ENCODE results near the gene WFIKKN1. TPM values are rescaled to one million over a fixed set of nuclear protein-coding genes. Genes with fewer than 3 reads are reported as not detected.

The WFIKKN1 gene
- total RNA-seq, 1 experiment from 2014 or later: 0.47 TPM

DNA sequence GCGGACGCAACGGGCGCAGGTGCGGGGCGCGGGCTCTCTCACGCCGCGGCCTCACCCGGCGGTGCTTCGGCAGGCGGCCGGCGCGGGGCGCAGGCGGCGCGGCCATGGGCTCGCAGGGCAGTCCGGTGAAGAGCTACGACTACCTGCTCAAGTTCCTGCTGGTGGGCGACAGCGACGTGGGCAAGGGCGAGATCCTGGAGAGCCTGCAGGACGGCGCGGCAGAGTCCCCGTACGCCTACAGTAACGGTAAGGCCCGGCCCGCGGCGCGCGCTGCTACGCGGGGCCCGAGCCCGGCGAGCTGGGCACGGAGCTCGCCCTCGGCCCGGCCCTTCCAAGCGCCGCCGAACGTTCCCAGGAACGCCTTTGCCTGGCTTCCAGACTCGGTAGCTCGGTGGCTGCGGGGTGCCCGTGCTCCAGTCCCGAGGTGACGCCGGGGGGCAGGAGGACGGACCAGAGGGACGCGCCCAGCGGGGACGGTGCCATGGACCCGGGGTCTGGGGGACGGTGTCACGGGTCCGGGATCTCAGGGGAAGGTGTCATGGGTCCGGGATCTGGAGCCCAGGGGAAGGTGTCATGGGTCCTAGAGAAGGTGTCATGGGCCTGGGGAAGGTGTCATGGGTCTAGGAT is 40.5 kb upstream of the WFIKKN1 start:
- Histone ChIP-seq H3K27me3 (ENCODE audit: insufficient read depth, low read length) (no peaks in the 10 kb centered on the region), H3K27ac (ENCODE audit: low read depth, low read length) (peak overlapping the region; percentile 69; the same call in 1 of the 2 replicates), H3K4me2 (ENCODE audit: low read length) (peak overlapping the region; percentile 77), H3K4me3 (replicated peaks in 1 of 2; ENCODE audit: low read depth in 1 of 2, low read length in 2 of 2) (peak overlapping the region; percentile 64 to 69), H4K20me1 (ENCODE audit: insufficient read depth) (no peaks in the 10 kb centered on the region), H3K9me2 (ENCODE audit: insufficient read depth) (no peaks in the 10 kb centered on the region), H3K9me3 (ENCODE audit: control insufficient read depth in 1 of 2, insufficient read depth in 1 of 2, low read depth in 1 of 2, low read length in 2 of 2) (no peaks in the 10 kb centered on the region), H3K9ac (ENCODE audit: low read length) (peak overlapping the region; percentile 69), H3K4me1 (ENCODE audit: control insufficient read depth in 1 of 2, insufficient read depth in 2 of 2, low read length in 2 of 2) (peaks cover 31 to 46% of the 10 kb centered on the region in 2 experiments), H2AFZ (ENCODE audit: low read depth, low read length, poor library complexity, severe bottlenecking) (no peak overlapping the region), H3K79me2 (ENCODE audit: insufficient read depth, low read length) (peaks cover 33% of the 10 kb centered on the region; the same call in 1 of the 2 replicates), H3K36me3 (ENCODE audit: control insufficient read depth in 1 of 2, insufficient read depth in 2 of 2, low read length in 2 of 2) (no peaks in the 10 kb centered on the region)
- no peak for ATAC-seq
- DNase-seq (ENCODE audit: low read depth, low spot score): no peak
- RAD21 ChIA-PET (ENCODE audit: low non-redundant PET in 1 of 2, low total read pairs in 2 of 2, uncharacterized antibody in 2 of 2, unreplicated experiment in 2 of 2): no interaction called here
- TF ChIP-seq ZFX (IDR thresholded peaks at IDR 0.05): peak; percentile 41; the same call in 1 of the 2 replicates
- TF ChIP-seq ELF1 (IDR thresholded peaks at IDR 0.05; ENCODE audit: borderline replicate concordance, low read depth): no peak
- intact Hi-C loops (cut with micrococcal nuclease): loop anchor here (5.0 kb wide), 1 partner anchor 37 kb away; no protein-coding TSS in a partner anchor
- no TSS peak for BruUV-seq (replicated peaks)
- POLR2A ChIA-PET: no interaction called here
- CTCF ChIA-PET: no interaction called here

- no peaks in the 10 kb centered on the region for H3K9me2 ChIP-seq (ENCODE audit: insufficient read depth)
- ATAC-seq (no peak), DNase-seq (ENCODE audit: low read depth, low spot score) (no peak)
- H3K9me3 ChIP-seq (ENCODE audit: control insufficient read depth in 1 of 2, insufficient read depth in 1 of 2, low read depth in 1 of 2, low read length in 2 of 2): no peaks in the 10 kb centered on the region
- TF ChIP-seq FOSL1 (IDR thresholded peaks at IDR 0.05; ENCODE audit: low read depth) (no peak), CBX3 (IDR thresholded peaks at IDR 0.05; ENCODE audit: low read depth) (no peak), POLR2AphosphoS5 (IDR thresholded peaks at IDR 0.05; ENCODE audit: low read depth, low read length) (no peak), TCF7L2 (IDR thresholded peaks at IDR 0.05; ENCODE audit: borderline replicate concordance, extremely low read depth, insufficient read depth, insufficient read length) (no peak), RAD21 (IDR thresholded peaks at IDR 0.05; ENCODE audit: low read depth) (no peak)
- H4K20me1 ChIP-seq (ENCODE audit: insufficient read depth): no peaks in the 10 kb centered on the region
- no TSS peak for BruUV-seq (replicated peaks)
- peak overlapping the region; percentile 69 for H3K9ac ChIP-seq (ENCODE audit: low read length)
- no peaks in the 10 kb centered on the region for H3K27me3 ChIP-seq (ENCODE audit: insufficient read depth, low read length)
- ChIA-PET CTCF (no interaction called here), RAD21 (ENCODE audit: low non-redundant PET in 1 of 2, low total read pairs in 2 of 2, uncharacterized antibody in 2 of 2, unreplicated experiment in 2 of 2) (no interaction called here), POLR2A (no interaction called here)
- H3K79me2 ChIP-seq (ENCODE audit: insufficient read depth, low read length): peaks cover 33% of the 10 kb centered on the region; the same call in 1 of the 2 replicates
- peaks cover 30 to 41% of the 10 kb centered on the region in 2 experiments for H3K4me1 ChIP-seq (ENCODE audit: control insufficient read depth in 1 of 2, insufficient read depth in 2 of 2, low read length in 2 of 2)
- H3K36me3 ChIP-seq (ENCODE audit: control insufficient read depth in 1 of 2, insufficient read depth in 2 of 2, low read length in 2 of 2): no peaks in the 10 kb centered on the region
- peak overlapping the region; percentile 69; the same call in 1 of the 2 replicates for H3K27ac ChIP-seq (ENCODE audit: low read depth, low read length)
- peak overlapping the region; percentile 77 for H3K4me2 ChIP-seq (ENCODE audit: low read length)
- H3K4me3 ChIP-seq (replicated peaks in 1 of 2; ENCODE audit: low read depth in 1 of 2, low read length in 2 of 2): peak overlapping the region; percentile 64 to 69
- no peak overlapping the region for H2AFZ ChIP-seq (ENCODE audit: low read depth, low read length, poor library complexity, severe bottlenecking)
- intact Hi-C loops (cut with micrococcal nuclease): loop anchor here (5.0 kb wide), 1 partner anchor 36 kb away; no protein-coding TSS in a partner anchor
Measured at GRCh38 chr16:590815-591200, 40.0 kb upstream of the WFIKKN1 start.
